ENCODE measurements around the gene SMARCD2. TPM values are rescaled to one million over a fixed set of nuclear protein-coding genes. Genes with fewer than 3 reads are reported as not detected.
A peak's percentile ranks its signal among the peaks of the same experiment; 100 is the strongest.
"Not testable (repeated sequence)": the region's sequence is repeated elsewhere in the genome, so short reads cannot be mapped to it uniquely, and the experiment has no call there.

SMARCD2 gene
- total RNA-seq = 100 to 1,000 TPM in 1 of 2 donors, 10 to 100 TPM in 1; 82.7 to 112 TPM

DNA sequence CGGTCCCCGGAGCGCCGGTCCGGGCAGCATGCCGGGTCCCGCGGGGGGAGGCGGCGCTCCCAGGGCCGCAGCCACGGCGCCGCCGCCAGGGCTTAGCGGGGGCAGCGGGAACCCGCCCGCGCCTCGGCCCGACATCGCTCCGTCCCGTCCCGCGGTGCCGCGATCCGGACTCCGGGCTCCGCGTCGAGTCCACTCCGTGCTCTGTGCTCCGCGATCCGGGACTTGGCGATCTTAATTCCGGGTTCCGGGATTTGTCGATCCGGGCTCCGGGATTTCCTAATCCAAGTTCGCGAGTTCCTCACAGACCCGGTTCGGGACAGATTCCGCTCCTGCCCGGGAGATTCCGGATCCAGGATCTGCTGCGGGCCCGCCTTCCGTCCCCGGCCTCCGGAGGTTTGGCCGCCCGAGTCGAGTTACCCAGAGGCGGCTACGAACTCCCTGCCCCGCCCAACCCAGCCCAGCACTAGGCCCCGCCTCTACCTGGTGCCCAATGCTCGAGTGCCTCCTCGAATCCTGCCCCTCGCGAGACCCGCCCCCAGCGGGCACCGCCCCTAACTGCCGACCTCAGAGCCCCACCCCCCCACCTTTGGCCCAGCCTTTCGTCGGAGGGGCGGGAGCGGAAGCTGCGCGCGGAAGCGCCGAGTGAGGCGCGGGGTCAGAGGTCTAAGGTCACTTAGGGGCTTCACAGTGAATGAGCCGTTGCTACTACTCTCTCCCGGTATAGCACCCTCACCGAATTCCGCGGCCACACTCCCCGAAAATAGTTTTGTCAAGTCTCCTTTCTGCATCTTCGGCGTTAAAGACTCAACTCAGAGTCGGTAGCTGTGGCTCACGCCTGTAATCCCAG is at the start of gene SMARCD2:
TSS of gene SMARCD2 (minus strand) at position 146 of the 847 bp plus-strand sequence. CDS start at position 135, 11 bp downstream.
- ATAC-seq (replicated peaks) = peak; percentile 93
- no peaks in the 10 kb centered on the region for H3K27me3 Mint-ChIP-seq
- peak within 1 kb of the TSS; percentile 96 for H3K27ac Mint-ChIP-seq
- peaks cover 15% of the 10 kb centered on the region for H3K36me3 Mint-ChIP-seq (ENCODE audit: low read depth)
- H3K9me3 Mint-ChIP-seq = no peaks in the 10 kb centered on the region
- peak within 1 kb of the TSS; percentile 93 for H3K4me3 Mint-ChIP-seq
- peaks cover 13% of the 10 kb centered on the region for H3K4me1 Mint-ChIP-seq

DNA sequence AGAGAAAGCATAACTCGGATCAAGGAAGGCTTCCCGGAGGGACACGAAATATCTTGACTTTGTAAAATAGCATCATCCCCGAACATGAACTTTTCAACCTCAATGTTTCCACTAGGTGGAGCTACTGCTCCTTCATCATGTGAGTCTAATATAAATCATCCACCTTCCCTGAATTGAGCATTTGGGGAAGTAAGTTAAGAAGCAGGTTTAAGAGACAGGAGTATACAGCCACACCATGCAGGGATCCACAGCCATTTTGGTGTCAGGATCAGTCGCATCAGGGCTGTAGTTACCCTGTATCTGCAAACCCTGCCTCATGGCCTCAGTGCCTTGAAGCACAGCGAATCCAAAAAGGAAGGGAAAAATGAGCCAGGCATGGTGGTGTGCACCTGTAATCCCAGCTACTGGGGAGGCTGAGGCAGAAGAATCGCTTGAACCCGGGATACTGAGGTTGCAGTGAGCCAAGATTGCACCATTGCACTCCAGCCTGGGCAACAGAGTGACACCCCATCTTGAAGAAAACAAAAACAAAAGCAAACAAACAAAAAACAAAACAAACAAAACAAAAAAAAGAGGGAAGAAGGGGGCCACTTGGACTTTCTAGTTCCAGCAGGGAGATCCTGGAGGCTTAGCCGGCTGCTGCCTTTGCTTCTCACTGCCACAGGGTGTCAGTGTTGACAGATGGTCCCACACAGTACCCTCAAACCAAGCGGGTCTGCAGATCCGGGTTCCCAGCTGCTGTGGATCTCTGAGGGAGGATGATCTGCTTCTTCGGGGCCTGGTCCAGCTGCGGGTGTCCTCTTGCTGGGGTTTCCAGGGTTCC is 46.8 kb upstream of the SMARCD2 start:
- not testable (repeated sequence) for H3K4me1 Mint-ChIP-seq; H3K27me3 Mint-ChIP-seq; H3K36me3 Mint-ChIP-seq (ENCODE audit: low read depth); H3K4me3 Mint-ChIP-seq; H3K9me3 Mint-ChIP-seq
- ATAC-seq (replicated peaks) = peak; percentile 62
- H3K27ac Mint-ChIP-seq = peak overlapping the region; percentile 48

DNA sequence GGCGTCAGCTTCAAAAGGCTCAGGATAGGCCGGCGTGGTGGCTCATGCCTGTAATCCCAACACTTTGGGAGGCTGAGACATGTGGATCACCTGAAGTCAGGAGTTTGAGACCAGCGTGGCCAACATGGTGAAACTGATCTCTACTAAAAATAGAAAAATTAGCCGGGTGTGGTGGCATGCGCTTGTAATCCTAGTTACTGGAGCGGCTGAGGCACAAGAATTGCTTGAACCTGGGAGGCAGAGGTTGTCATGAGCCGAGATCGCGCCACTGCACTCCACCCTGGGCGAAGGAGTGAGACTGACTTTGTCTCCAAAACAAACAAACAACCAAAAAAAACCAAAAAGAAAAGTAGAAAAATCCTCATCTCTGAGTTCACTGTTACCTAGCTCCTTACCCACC is 42.6 kb upstream of the SMARCD2 start:
- not testable (repeated sequence) for H3K4me1 Mint-ChIP-seq; H3K27me3 Mint-ChIP-seq; H3K4me3 Mint-ChIP-seq; H3K27ac Mint-ChIP-seq; ATAC-seq (replicated peaks); H3K9me3 Mint-ChIP-seq; H3K36me3 Mint-ChIP-seq (ENCODE audit: low read depth)

DNA sequence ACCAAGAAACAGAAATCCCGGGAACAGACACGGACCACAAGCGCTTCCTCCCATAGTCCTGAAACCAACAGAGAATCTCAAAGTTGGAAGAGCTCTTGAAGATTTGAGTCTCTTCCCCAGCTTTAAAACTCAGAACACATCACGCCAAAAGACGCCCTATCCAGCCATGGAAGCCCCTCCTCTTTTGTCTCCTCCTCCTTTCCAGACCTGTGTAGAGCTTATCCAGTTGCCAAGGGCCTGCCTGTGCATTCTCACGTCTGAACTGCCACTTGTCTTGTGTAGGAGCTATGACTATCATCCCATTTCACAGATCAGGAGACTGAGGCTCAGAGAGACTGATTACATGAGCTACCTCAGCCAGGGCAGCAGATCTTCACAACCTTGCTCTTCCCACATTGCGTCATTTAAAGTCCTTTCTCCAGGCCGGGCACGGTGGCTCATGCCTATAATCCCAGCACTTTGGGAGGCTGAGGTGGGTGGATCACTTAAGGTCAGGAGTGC is 40.2 kb upstream of the SMARCD2 start:
- H3K36me3 Mint-ChIP-seq (ENCODE audit: low read depth); H3K27me3 Mint-ChIP-seq; H3K9me3 Mint-ChIP-seq; H3K4me1 Mint-ChIP-seq; ATAC-seq (replicated peaks); H3K27ac Mint-ChIP-seq; H3K4me3 Mint-ChIP-seq: not testable (repeated sequence)

DNA sequence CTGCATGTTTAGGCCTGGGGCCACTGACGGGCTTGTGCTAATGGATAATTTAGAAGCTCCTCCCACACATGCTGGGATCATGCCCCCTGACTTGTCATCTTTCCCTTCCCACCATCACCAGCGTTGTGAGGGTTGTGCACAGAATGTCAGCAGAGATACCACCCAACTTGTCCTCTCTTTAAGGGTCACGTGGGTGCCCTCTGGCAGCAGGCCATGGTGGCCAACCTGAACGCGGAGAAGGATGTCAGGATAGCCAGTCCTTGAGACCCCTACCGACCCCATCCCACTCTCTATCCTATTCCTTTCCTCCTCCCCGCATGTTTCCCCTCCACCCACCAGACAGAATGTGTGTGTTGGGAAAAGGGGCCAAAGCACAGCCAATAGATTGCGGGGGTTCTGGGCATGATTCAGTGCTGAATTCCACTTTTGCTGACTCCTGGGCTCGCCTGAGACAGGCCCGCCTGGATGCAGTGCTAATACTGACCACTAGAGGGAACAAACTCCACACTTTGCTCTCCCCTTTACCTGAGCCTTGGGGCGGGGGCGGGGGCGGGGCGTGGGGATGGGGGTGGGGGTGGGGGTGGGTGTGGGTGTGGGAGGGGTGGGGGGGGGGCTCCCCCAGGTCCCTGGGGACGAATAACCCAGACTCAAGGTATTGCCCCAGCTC is 39.6 kb upstream of the SMARCD2 start, which contains the start of gene GH2:
TSS of gene GH2 (minus strand) at position 10 of the 667 bp plus-strand sequence. CDS start 143 bp downstream, outside the sequence.
- Mint-ChIP-seq H3K27me3 (no peaks in the 10 kb centered on the region), H3K27ac (no peak within 1 kb of the TSS), H3K9me3 (no peaks in the 10 kb centered on the region), H3K4me1 (peaks cover 9% of the 10 kb centered on the region), H3K36me3 (ENCODE audit: low read depth) (no peaks in the 10 kb centered on the region), H3K4me3 (no peak within 1 kb of the TSS)
- ATAC-seq (replicated peaks) = peak; percentile 84

DNA sequence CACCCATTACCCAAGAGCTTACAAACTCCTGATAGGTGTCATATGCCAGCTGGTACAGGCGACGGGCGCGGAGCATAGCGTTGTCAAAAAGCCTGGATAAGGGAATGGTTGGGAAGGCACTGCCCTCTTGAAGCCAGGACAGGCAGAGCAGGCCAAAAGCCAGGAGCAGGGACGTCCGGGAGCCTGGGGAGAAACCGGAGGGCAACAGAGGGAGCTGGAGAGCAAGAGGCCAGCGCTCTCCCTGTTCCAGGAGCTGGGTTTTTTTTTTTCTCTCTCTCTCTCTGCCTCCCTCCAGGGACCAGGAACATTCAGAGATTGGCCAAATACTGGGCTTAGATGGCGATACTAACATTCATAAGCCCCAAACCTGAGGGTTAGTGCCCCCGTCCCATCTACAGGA is 38.9 kb upstream of the SMARCD2 start:
- H3K4me1 Mint-ChIP-seq; H3K27ac Mint-ChIP-seq; H3K9me3 Mint-ChIP-seq; H3K36me3 Mint-ChIP-seq (ENCODE audit: low read depth); H3K27me3 Mint-ChIP-seq; ATAC-seq (replicated peaks); H3K4me3 Mint-ChIP-seq: not testable (repeated sequence)

DNA sequence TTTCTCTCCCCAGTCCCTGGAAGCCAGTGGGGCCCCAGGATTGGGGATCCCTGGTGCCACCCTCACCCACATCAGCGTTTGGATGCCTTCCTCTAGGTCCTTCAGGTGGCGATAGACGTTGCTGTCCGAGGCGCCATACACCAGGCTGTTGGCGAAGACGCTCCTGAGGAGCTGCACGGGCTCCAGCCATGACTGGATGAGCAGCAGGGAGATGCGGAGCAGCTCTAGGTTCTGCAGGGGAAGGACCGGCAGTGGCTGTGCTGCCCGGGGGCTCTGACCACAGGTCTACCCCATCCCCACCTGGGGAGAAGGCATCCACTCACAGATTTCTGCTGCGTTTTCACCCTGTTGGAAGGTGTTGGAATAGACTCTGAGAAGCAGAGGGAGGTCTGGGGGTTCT is 38.2 kb upstream of the SMARCD2 start:
- Mint-ChIP-seq H3K4me1 (peaks cover 9% of the 10 kb centered on the region), H3K27me3 (no peaks in the 10 kb centered on the region), H3K4me3 (no peak overlapping the region), H3K36me3 (ENCODE audit: low read depth) (no peaks in the 10 kb centered on the region), H3K9me3 (no peaks in the 10 kb centered on the region), H3K27ac (no peak overlapping the region)
- no peak for ATAC-seq (replicated peaks)

DNA sequence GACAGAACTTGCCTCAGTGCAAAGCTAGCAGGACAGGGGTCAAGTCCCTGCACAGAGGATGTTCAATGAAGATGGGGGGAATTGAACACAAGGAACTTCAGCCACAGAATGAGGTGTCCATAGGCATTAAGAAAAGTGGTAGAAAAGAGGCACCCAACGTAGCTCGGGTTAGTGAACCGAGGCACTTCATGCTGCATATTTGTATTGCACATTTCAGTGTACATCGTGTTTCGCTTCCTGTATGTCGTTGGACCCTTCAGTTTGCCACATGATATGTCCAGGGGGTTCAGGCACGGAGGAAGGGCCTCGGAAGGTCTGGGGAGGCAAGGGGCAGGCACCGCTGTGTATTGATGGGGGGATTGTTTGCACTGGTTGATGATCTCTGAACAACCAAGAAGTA is 35.9 kb upstream of the SMARCD2 start:
- H3K4me1 Mint-ChIP-seq; H3K9me3 Mint-ChIP-seq; H3K27ac Mint-ChIP-seq; H3K4me3 Mint-ChIP-seq; H3K36me3 Mint-ChIP-seq (ENCODE audit: low read depth); H3K27me3 Mint-ChIP-seq; ATAC-seq (replicated peaks): not testable (repeated sequence)

DNA sequence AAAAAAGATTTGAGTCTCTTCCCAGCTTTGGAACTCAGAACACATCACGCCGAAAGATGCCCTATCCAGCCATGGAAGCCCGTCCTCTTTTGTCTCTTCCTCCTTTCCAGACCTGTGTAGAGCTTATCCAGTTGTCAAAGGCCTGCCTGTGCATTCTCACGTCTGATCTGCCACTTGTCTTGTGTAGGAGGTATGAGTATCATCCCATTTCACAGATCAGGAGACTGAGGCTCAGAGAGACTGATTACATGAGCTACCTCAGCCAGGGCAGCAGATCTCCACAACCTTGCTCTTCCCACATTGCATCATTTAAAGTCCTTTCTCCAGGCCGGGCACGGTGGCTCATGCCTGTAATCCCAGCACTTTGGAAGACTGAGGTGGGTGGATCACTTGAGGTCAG is 32.2 kb upstream of the SMARCD2 start:
- H3K9me3 Mint-ChIP-seq = not testable (repeated sequence)

DNA sequence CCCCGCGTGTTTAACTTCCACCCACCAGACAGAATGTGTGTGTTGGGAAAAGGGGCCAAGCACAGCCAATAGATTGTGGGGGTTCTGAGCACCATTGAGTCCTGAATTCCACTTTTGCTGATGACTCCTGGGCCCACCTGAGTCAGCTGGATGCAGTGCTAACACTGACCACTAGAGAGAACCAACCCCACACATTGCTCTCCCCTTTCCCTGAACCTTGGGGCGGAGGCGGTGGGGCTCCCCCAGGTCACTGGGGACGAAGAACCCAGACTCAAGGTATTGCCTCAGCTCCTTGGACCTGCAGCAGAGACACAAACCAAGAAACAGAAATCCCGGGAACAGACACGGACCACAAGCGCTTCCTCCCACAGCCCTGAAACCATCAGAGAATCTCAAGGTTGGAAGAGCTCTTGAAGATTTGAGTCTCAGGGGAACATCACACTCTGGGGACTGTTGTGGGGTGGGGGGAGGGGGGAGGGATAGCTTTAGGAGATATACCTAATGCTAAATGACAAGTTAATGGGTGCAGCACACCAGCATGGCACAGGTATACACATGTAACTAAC is 31.7 kb upstream of the SMARCD2 start:
- not testable (repeated sequence) for H3K27ac Mint-ChIP-seq; H3K36me3 Mint-ChIP-seq (ENCODE audit: low read depth); H3K4me1 Mint-ChIP-seq; H3K9me3 Mint-ChIP-seq; ATAC-seq (replicated peaks); H3K27me3 Mint-ChIP-seq; H3K4me3 Mint-ChIP-seq

More for the DNA sequence above, 32.2 kb upstream of the SMARCD2 start:
- not testable (repeated sequence) for H3K4me1 Mint-ChIP-seq; H3K27me3 Mint-ChIP-seq; H3K36me3 Mint-ChIP-seq (ENCODE audit: low read depth); H3K27ac Mint-ChIP-seq; H3K4me3 Mint-ChIP-seq; ATAC-seq (replicated peaks)

DNA sequence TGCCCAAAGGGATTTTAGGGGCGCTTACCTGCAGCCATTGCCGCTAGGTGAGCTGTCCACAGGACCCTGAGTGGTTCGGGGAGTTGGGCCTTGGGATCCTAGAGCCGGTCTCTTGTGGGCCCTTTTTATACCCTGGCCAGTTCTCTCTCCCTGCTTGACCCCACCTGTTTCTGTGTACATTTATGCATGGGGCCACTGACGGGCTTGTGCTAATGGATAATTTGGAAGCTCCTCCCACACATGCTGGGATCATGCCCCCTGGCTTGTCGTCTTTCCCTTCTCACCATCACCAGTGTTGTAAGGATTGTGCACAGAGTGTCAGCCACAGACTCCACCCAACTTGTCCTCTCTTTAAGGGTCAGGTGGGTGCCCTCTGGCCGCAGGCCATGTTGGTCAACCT is 31.1 kb upstream of the SMARCD2 start, which contains the start of gene CSH2:
TSS of gene CSH2 (minus strand) at position 101 of the 400 bp plus-strand sequence. CDS start at position 38, 63 bp downstream.
- not testable (repeated sequence) for ATAC-seq (replicated peaks); H3K27ac Mint-ChIP-seq; H3K9me3 Mint-ChIP-seq; H3K4me1 Mint-ChIP-seq; H3K27me3 Mint-ChIP-seq; H3K4me3 Mint-ChIP-seq; H3K36me3 Mint-ChIP-seq (ENCODE audit: low read depth)

DNA sequence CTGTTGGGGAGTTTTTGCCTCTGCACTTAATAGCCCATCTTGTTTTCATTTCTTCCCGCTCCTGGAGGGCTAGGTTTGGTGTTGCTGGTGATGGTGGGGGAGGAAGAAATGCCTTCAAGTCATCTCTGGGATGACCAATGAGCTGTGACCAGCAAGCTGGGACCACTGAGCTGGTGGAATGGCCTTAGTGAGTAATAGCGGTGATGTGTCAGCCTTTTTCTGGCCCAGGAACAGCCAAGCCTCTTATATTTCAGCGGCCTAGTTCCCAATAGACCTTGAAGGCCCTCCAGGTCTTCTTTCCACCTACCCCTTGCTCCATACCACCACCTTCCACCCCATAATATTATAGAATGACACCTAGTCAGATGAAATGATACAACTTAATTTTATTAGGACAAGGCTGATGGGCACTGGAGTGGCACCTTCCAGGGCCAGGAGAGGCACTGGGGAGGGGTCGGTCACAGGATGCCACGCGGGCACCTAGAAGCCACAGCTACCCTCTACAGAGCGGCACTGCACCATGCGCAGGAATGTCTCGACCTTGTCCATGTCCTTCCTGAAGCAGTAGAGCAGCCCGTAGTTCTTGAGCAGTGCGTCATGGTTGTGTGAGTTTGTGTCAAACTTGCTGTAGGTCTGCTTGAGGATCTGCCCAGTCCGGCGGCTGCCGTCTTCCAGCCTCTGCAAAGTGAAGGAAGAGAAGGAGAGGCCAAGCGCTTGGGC is 29.3 kb upstream of the SMARCD2 start:
- H3K4me1 Mint-ChIP-seq; H3K4me3 Mint-ChIP-seq; H3K27me3 Mint-ChIP-seq; H3K27ac Mint-ChIP-seq; H3K9me3 Mint-ChIP-seq; H3K36me3 Mint-ChIP-seq (ENCODE audit: low read depth); ATAC-seq (replicated peaks): not testable (repeated sequence)

DNA sequence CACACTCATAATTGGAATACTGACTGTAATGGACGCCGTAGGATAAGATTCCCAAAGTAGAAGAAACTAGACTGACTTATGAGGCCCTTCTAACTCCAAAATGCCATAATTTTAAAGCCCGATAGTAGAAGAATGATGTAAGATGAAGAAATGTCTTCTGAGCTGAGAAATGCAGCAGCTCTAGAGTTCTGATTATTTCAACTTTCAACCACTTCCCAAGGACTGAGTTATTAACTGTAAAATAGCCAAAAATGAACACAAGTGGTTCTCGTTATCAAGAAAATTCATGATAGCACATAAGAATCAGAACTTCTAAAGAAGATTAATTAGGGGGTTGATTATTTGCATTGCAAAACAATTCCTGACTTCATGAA is 27.8 kb upstream of the SMARCD2 start:
- H3K4me1 Mint-ChIP-seq; ATAC-seq (replicated peaks); H3K27me3 Mint-ChIP-seq; H3K9me3 Mint-ChIP-seq; H3K36me3 Mint-ChIP-seq (ENCODE audit: low read depth); H3K27ac Mint-ChIP-seq; H3K4me3 Mint-ChIP-seq: not testable (repeated sequence)
